LNCAP (cell line): ENCODE data around the gene ZNF777.

Experiments
- TF ChIP-seq, protein P1 (sequence below): fragments of 450-650 bp; IDR thresholded peaks from 2 replicates; pipeline ENCODE4 v1.5.1; 2017; ENCODE audit warnings: mild to moderate bottlenecking

Gene ZNF777

DNA sequence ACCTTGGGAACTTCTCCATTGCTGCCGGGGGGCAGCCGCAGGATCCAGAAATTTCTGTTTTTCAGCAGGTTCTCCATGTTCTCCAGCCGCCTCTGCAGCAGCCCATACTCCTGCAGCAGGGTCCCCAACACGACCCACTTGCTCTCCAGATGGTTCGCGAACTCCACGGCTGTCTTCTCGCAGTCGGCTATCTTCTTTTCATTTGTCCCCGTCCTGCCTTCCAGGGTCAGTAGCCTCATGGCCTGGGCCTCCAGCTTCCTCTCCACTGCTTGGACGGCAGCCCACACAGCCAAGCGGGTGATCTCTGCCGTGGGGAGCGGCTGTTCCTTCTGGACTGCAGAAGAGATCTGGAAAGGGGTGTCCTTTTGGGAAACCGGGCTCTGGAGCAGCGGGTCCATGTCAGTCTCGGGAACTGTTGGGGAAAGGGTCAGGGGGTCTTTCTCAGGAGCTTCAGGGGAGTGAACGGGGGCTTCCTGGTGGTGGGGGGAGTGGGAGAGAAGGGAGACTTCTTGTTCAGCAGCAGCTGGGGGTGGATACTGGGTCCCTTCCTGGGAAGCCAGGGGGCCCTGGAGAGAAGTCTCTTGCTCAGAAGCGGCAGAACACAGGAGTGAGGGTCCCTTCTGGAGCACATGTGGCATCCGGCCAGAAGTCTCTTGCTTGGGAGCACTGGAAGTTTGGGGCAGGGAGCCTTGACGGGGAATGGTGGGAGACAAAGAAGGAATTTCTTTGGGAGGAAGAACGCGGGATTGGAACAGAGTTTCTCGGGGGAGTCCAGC is 5.5 kb downstream of the ZNF777 start:
- TF ChIP-seq, protein P1, sequence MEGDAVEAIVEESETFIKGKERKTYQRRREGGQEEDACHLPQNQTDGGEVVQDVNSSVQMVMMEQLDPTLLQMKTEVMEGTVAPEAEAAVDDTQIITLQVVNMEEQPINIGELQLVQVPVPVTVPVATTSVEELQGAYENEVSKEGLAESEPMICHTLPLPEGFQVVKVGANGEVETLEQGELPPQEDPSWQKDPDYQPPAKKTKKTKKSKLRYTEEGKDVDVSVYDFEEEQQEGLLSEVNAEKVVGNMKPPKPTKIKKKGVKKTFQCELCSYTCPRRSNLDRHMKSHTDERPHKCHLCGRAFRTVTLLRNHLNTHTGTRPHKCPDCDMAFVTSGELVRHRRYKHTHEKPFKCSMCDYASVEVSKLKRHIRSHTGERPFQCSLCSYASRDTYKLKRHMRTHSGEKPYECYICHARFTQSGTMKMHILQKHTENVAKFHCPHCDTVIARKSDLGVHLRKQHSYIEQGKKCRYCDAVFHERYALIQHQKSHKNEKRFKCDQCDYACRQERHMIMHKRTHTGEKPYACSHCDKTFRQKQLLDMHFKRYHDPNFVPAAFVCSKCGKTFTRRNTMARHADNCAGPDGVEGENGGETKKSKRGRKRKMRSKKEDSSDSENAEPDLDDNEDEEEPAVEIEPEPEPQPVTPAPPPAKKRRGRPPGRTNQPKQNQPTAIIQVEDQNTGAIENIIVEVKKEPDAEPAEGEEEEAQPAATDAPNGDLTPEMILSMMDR = no peak

DNA sequence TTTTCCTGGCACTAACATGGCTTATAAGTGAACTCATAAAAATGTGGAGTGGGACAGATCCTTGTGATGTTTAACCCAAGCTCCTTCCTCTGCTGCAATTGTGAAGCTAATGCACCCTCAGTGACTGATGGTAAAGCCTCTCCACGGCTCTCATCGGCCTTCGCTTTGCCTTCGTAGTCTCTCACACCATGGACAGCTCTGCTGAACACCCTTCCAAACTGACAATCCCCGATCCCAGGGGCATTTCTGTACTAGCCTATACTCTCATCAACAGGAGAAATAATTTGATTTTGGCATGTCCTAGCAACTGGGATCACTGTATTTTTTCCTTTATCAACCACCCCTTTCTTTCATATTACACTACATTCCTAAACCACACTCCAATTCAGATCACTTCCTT is 6.1 kb downstream of the ZNF777 start:
- TF ChIP-seq, protein P1 = no peak

DNA sequence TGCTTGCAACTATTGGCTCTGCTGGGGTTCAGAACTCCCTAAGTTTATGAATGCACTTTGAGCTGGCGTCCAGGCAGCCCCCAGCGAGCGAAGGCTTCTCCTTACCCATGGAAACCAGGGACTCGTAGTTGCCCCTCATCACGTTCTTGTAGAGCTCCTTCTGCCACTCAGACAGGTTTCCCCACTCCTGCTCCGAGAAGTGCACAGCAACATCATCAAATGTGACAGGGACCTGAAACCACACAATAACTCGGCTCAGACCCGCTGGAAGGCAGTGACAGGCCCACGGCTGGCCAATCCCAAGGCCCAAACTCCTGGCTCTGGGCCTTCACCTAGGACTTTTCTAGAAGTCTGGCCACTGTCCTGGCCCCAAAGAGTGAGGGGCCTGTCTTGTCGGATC is 6.9 kb downstream of the ZNF777 start:
- TF ChIP-seq, protein P1 = no peak

DNA sequence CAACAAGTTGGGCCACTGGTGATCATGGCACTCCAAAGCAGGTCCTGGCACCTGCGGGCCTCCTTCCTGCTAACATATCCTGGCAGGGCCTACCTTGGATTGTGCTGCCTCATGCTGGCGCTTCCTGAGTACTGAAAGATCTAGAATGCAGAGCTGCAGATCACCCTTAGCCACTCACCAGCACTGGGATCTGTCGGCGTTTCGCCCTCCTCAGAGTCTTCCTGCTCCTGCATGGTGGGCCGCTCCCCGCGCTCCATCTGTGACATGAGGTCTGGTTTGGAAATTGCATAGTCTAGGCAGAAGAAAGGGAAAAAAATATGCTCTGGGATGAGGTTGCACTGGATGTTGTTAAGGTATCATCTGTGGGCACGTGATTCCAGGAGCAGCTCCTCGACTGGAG is 10.0 kb downstream of the ZNF777 start:
- TF ChIP-seq, protein P1 = no peak

DNA sequence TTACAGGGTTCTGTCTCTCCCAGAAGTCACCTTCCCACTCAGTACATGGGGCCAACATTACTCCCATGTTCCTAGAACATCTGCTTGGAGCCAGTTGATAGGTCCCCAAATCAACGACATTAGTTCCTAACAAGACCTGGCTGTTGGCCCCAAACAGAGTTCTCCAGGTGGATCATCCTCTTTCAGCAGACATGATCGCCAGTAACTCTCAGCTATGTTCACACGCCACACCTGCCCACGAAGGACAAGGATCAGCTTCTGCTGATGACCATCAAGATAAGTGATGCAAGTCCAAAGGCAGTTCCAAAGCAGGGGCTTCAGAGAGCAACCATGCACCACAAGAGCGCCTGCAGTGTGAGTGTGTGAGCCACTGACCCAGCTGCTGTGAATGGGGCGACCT is 11.0 kb downstream of the ZNF777 start:
- TF ChIP-seq, protein P1 = no peak

DNA sequence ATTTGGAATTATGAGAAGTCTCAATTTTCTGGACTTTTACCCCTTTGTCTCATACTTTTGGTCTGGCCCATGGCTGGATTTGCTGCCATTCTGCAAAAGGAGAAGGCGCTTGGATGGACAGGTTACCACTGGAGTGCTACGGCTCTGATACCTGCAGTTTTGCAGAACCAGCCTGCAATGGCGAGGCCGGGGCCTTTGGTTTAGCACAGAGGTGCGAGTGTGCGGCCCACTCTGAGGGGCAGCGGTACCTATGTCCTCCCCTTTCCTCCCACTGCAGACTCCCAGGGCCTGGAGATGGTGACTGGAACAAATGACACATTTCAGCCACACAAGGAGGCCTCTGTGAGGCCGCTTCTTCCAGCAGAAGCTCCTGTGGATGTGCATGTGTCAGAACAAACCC is 11.9 kb downstream of the ZNF777 start:
- TF ChIP-seq, protein P1 = no peak

DNA sequence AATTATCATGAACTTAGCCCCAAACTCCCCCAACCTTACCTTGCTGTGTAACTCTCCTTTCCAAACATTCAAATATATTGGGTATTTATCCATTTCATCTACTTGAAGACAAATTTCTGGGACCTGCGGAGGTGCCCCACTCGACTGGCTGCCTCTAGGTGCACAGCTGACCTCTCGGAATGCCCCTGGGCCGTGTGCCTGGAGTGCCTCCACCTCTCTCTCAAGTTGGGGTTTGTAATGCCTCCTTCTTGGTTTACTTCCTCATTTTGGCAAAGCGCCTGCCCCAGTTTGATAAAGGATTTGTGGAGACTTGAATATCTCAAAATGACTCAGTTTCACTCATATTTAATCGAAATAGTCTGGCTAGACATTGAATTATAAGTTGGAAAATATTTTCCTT is 16.6 kb downstream of the ZNF777 start:
- TF ChIP-seq, protein P1 = no peak

DNA sequence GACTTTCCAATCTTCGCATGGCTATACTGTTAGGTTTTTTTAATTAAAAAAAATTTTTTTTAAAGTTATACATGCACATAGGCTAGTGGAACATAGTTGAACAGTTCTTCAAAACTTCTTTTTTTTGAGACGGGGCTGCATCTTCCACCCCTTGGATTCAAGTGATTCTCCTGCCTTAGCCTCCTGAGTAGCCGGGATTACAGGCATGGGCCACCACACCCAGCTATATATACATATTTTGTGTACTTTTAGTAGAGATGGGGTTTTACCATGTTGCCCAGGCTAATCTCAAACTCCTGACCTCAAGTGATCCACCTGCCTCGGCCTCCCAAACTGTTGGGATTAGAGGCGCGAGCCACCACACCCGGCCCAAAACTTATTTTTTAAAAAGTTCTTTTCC is 17.3 kb downstream of the ZNF777 start:
- TF ChIP-seq, protein P1 = no peak
